ENCODE measurements around the gene PYGO1. TPM values are rescaled to one million over a fixed set of nuclear protein-coding genes. Genes with fewer than 3 reads are reported as not detected.

Gene PYGO1
- total RNA-seq, 1 donor from 2014 or later = 5.5 TPM

- Histone ChIP-seq H3K4me1 (ENCODE audit: insufficient read depth, low read length) (no peaks in the 10 kb centered on the region), H3K9me3 (ENCODE audit: insufficient read depth, low read depth, low read length) (no peaks in the 10 kb centered on the region), H3K9ac (ENCODE audit: low read length) (no peak overlapping the region), H2AFZ (ENCODE audit: low read depth, low read length) (no peak overlapping the region), H4K20me1 (ENCODE audit: insufficient read depth, low read length) (peaks cover 6% of the 10 kb centered on the region), H3K27ac (ENCODE audit: low read depth, low read length) (no peak overlapping the region), H3K4me2 (ENCODE audit: low read length) (no peak overlapping the region), H3K79me2 (ENCODE audit: insufficient read depth, low read length) (peaks cover 5% of the 10 kb centered on the region), H3K36me3 (ENCODE audit: insufficient read depth, low read length) (no peaks in the 10 kb centered on the region), H3K27me3 (ENCODE audit: insufficient read depth, low read length) (no peaks in the 10 kb centered on the region), H3K4me3 (ENCODE audit: insufficient read depth, low read depth, low read length) (no peak overlapping the region)
- H3K9me3 Mint-ChIP-seq (ENCODE audit: unreplicated experiment) = peaks cover 18% of the 10 kb centered on the region
- H3K4me1 Mint-ChIP-seq (ENCODE audit: low read depth, unreplicated experiment) = no peaks in the 10 kb centered on the region
- no peak overlapping the region for H3K27ac Mint-ChIP-seq (ENCODE audit: unreplicated experiment)
- no peak for DNase-seq (ENCODE audit: low read depth)
- no peak for FAIRE-seq
- peaks cover 4% of the 10 kb centered on the region for H3K36me3 Mint-ChIP-seq (ENCODE audit: low read depth, unreplicated experiment)
- H3K4me3 Mint-ChIP-seq (ENCODE audit: unreplicated experiment) = no peak overlapping the region
- no peaks in the 10 kb centered on the region for H3K27me3 Mint-ChIP-seq (ENCODE audit: low read depth, unreplicated experiment)
- TF ChIP-seq EZH2 (IDR thresholded peaks at IDR 0.05; ENCODE audit: insufficient read depth, low read length) = no peak
- no peak for TF ChIP-seq CTCF (IDR thresholded peaks at IDR 0.05; ENCODE audit: insufficient read depth, low read depth, low read length)
Measured at GRCh38 chr15:55562601-55563000, 25.5 kb downstream of the PYGO1 start.

- Mint-ChIP-seq H3K27ac (ENCODE audit: unreplicated experiment) (no peak overlapping the region), H3K4me3 (ENCODE audit: unreplicated experiment) (no peak overlapping the region), H3K27me3 (ENCODE audit: low read depth, unreplicated experiment) (no peaks in the 10 kb centered on the region), H3K4me1 (ENCODE audit: low read depth, unreplicated experiment) (peaks cover 7% of the 10 kb centered on the region), H3K36me3 (ENCODE audit: low read depth, unreplicated experiment) (peaks cover 5% of the 10 kb centered on the region), H3K9me3 (ENCODE audit: unreplicated experiment) (peaks cover 21% of the 10 kb centered on the region)
- no peak for TF ChIP-seq EZH2 (IDR thresholded peaks at IDR 0.05; ENCODE audit: insufficient read depth, low read length)
- no peak for TF ChIP-seq CTCF (IDR thresholded peaks at IDR 0.05; ENCODE audit: insufficient read depth, low read depth, low read length)
- Histone ChIP-seq H3K4me3 (ENCODE audit: insufficient read depth, low read depth, low read length) (no peak overlapping the region), H3K27ac (ENCODE audit: low read depth, low read length) (no peak overlapping the region), H3K4me2 (ENCODE audit: low read length) (no peak overlapping the region), H3K9ac (ENCODE audit: low read length) (no peak overlapping the region), H3K27me3 (ENCODE audit: insufficient read depth, low read length) (no peaks in the 10 kb centered on the region), H4K20me1 (ENCODE audit: insufficient read depth, low read length) (no peaks in the 10 kb centered on the region), H3K36me3 (ENCODE audit: insufficient read depth, low read length) (no peaks in the 10 kb centered on the region), H3K79me2 (ENCODE audit: insufficient read depth, low read length) (peaks cover 7% of the 10 kb centered on the region), H3K9me3 (ENCODE audit: insufficient read depth, low read depth, low read length) (no peaks in the 10 kb centered on the region), H3K4me1 (ENCODE audit: insufficient read depth, low read length) (peaks cover 4% of the 10 kb centered on the region), H2AFZ (ENCODE audit: low read depth, low read length) (no peak overlapping the region)
- DNase-seq (ENCODE audit: low read depth) (no peak), FAIRE-seq (no peak)
Measured at GRCh38 chr15:55555089-55555488, 33.1 kb downstream of the PYGO1 start.

- Mint-ChIP-seq H3K27ac (ENCODE audit: unreplicated experiment) (peak overlapping the region; percentile 84), H3K4me3 (ENCODE audit: unreplicated experiment) (no peak overlapping the region), H3K9me3 (ENCODE audit: unreplicated experiment) (peaks cover 19% of the 10 kb centered on the region), H3K4me1 (ENCODE audit: low read depth, unreplicated experiment) (peaks cover 7% of the 10 kb centered on the region), H3K36me3 (ENCODE audit: low read depth, unreplicated experiment) (peaks cover 3% of the 10 kb centered on the region), H3K27me3 (ENCODE audit: low read depth, unreplicated experiment) (no peaks in the 10 kb centered on the region)
- DNase-seq (ENCODE audit: low read depth) (peak; percentile 84), FAIRE-seq (no peak)
- TF ChIP-seq CTCF (IDR thresholded peaks at IDR 0.05; ENCODE audit: insufficient read depth, low read depth, low read length) (no peak), EZH2 (IDR thresholded peaks at IDR 0.05; ENCODE audit: insufficient read depth, low read length) (no peak)
- Histone ChIP-seq H3K36me3 (ENCODE audit: insufficient read depth, low read length) (no peaks in the 10 kb centered on the region), H3K4me2 (ENCODE audit: low read length) (peak overlapping the region; percentile 39), H3K9ac (ENCODE audit: low read length) (no peak overlapping the region), H3K27ac (ENCODE audit: low read depth, low read length) (peak overlapping the region; percentile 52), H3K79me2 (ENCODE audit: insufficient read depth, low read length) (peaks cover 7% of the 10 kb centered on the region), H2AFZ (ENCODE audit: low read depth, low read length) (peak overlapping the region; percentile 32), H3K9me3 (ENCODE audit: insufficient read depth, low read depth, low read length) (no peaks in the 10 kb centered on the region), H3K4me1 (ENCODE audit: insufficient read depth, low read length) (peaks cover 4% of the 10 kb centered on the region), H3K27me3 (ENCODE audit: insufficient read depth, low read length) (no peaks in the 10 kb centered on the region), H3K4me3 (ENCODE audit: insufficient read depth, low read depth, low read length) (no peak overlapping the region), H4K20me1 (ENCODE audit: insufficient read depth, low read length) (no peaks in the 10 kb centered on the region)
Measured at GRCh38 chr15:55552926-55553325, 35.2 kb downstream of the PYGO1 start.
